HG03095 (cell line): ENCODE data around the gene LDLRAD4.

Source experiments
- ATAC-seq: cut with Tn5 transposase; IDR thresholded peaks from one replicate; pipeline ENCODE4 v1.9.1; 2021; ENCODE audit warnings: moderate library complexity; ENCODE audit not compliant: unreplicated experiment

Gene LDLRAD4

GRCh38 chr18:13227910-13228309 is 9.3 kb downstream of the LDLRAD4 start:
- no peak for ATAC-seq

GRCh38 chr18:13229001-13229671 is 10.6 kb downstream of the LDLRAD4 start:
- ATAC-seq, result no peak

- no peak for ATAC-seq
Measured at GRCh38 chr18:13231151-13231550, 12.6 kb downstream of the LDLRAD4 start.

GRCh38 chr18:13232086-13232917 is 13.7 kb downstream of the LDLRAD4 start:
- ATAC-seq, result no peak

- no peak for ATAC-seq
Measured at GRCh38 chr18:13232971-13233786, 14.6 kb downstream of the LDLRAD4 start.

GRCh38 chr18:13233787-13234783 is 15.5 kb downstream of the LDLRAD4 start:
- no peak for ATAC-seq

- ATAC-seq, result no peak
Measured at GRCh38 chr18:13235421-13235831, 16.9 kb downstream of the LDLRAD4 start.

GRCh38 chr18:13235981-13236380 is 17.4 kb downstream of the LDLRAD4 start:
- ATAC-seq, result no peak

- ATAC-seq, result no peak
Measured at GRCh38 chr18:13236411-13236810, 17.9 kb downstream of the LDLRAD4 start.

- no peak for ATAC-seq
Measured at GRCh38 chr18:13237073-13237472, 18.5 kb downstream of the LDLRAD4 start.

- ATAC-seq, result no peak
Measured at GRCh38 chr18:13237641-13238040, 19.1 kb downstream of the LDLRAD4 start.

GRCh38 chr18:13239171-13239956 is 20.8 kb downstream of the LDLRAD4 start:
- no peak for ATAC-seq

GRCh38 chr18:13240060-13240725 is 21.6 kb downstream of the LDLRAD4 start:
- no peak for ATAC-seq

GRCh38 chr18:13241083-13241892 is 22.7 kb downstream of the LDLRAD4 start:
- no peak for ATAC-seq

- ATAC-seq, result no peak
Measured at GRCh38 chr18:13241893-13242175, 23.3 kb downstream of the LDLRAD4 start.

- no peak for ATAC-seq
Measured at GRCh38 chr18:13242797-13243196, 24.2 kb downstream of the LDLRAD4 start.

- no peak for ATAC-seq
Measured at GRCh38 chr18:13243363-13243762, 24.8 kb downstream of the LDLRAD4 start.

- no peak for ATAC-seq
Measured at GRCh38 chr18:13244135-13244534, 25.6 kb downstream of the LDLRAD4 start.
